ENCODE results near the gene CACNA1B.

CACNA1B gene

GRCh38 chr9:137988051-137988450, 110.5 kb downstream of the CACNA1B start:
- no peak for DNase-seq

- no peak for DNase-seq
These were observed 111.1 kb downstream of the CACNA1B start for GRCh38 chr9:137988701-137989100.

- DNase-seq: no peak
These were observed 111.6 kb downstream of the CACNA1B start for GRCh38 chr9:137989156-137989555.

GRCh38 chr9:137989999-137990715, 112.6 kb downstream of the CACNA1B start:
- no peak for DNase-seq

- no peak for DNase-seq
These were observed 126.1 kb downstream of the CACNA1B start for GRCh38 chr9:138003485-138004190.

GRCh38 chr9:138006576-138007233, 129.1 kb downstream of the CACNA1B start:
- DNase-seq: no peak

- DNase-seq: no peak
These were observed 130.0 kb downstream of the CACNA1B start for GRCh38 chr9:138007566-138007917.

- no peak for DNase-seq
These were observed 130.6 kb downstream of the CACNA1B start for GRCh38 chr9:138007918-138008841.

- no peak for DNase-seq
These were observed 131.6 kb downstream of the CACNA1B start for GRCh38 chr9:138009016-138009802.

- no peak for DNase-seq
These were observed 132.5 kb downstream of the CACNA1B start for GRCh38 chr9:138009803-138010690.

- DNase-seq: no peak
These were observed 133.3 kb downstream of the CACNA1B start for GRCh38 chr9:138010861-138011260.

GRCh38 chr9:138011951-138012500, 134.4 kb downstream of the CACNA1B start:
- no peak for DNase-seq

- no peak for DNase-seq
These were observed 135.7 kb downstream of the CACNA1B start for GRCh38 chr9:138013273-138013672.

- DNase-seq: no peak
These were observed 136.4 kb downstream of the CACNA1B start for GRCh38 chr9:138013836-138014562.

GRCh38 chr9:138014563-138014945, 137.0 kb downstream of the CACNA1B start:
- DNase-seq: no peak

GRCh38 chr9:138015021-138015829, 137.6 kb downstream of the CACNA1B start:
- DNase-seq: no peak

- no peak for DNase-seq
These were observed 139.0 kb downstream of the CACNA1B start for GRCh38 chr9:138016406-138017187.

GRCh38 chr9:138017200-138017599, 139.6 kb downstream of the CACNA1B start:
- no peak for DNase-seq

All from inflammatory macrophage (primary cell).